Endothelial cell of umbilical vein (primary cell): ENCODE data around the gene SON. TPM values are rescaled to one million over a fixed set of nuclear protein-coding genes. Genes with fewer than 3 reads are reported as not detected.

Experiments used
- BruUV-seq: library from RNA; stranded (reverse); fragments of 400-500 nt; replicated peaks from 2 replicates; lab custom pipeline; 2021; lab: Mats Ljungman, UMichigan
- CTCF ChIA-PET: fragments of 300-600, 350-600 bp; sonication (Branson Sonifier 250); formaldehyde crosslinking; loops from one replicate; lab custom pipeline; 2021; ENCODE audit warnings: antibody characterized with exemption, inconsistent platforms; lab: Charles Lee
- POLR2A ChIA-PET: fragments of 300-600, 350-600 bp; sonication (Branson Sonifier 250); formaldehyde crosslinking; loops from one replicate; lab custom pipeline; 2021; ENCODE audit warnings: antibody characterized with exemption, inconsistent platforms; lab: Charles Lee
- DNase-seq: peaks from one replicate; pipeline ENCODE4 v3.0.0-alpha.2; 2011; ENCODE audit warnings: low read depth, low spot score
- FAIRE-seq: peaks from 2 replicates; lab custom pipeline; 2011; peaks lifted over from hg19 to GRCh38; lab: Jason Lieb, UNC
- H2AFZ ChIP-seq: 2 replicates; pipeline ENCODE4 v1.6.0; 2012; ENCODE audit warnings: low read depth, low read length, control low read depth, inconsistent platforms
- H3K27ac ChIP-seq: 2 replicates; pipeline ENCODE4 v1.5.1; 2011; ENCODE audit warnings: low read depth, mild to moderate bottlenecking, control low read depth, low read length, moderate library complexity; ENCODE audit not compliant: insufficient read depth
- H3K27me3 ChIP-seq, 2 experiments: 2 replicates each; pipeline versions ENCODE4 v1.6.0 to v1.6.1; 2011; ENCODE audit warnings: low read length in 2 of 2, mixed read lengths in 1 of 2; ENCODE audit not compliant: control insufficient read depth in 2 of 2, insufficient read depth in 2 of 2
- H3K36me3 ChIP-seq, 2 experiments: 2 replicates in 1 of 2; 3 replicates in 1 of 2; pipeline ENCODE4 v1.5.1; 2011; ENCODE audit warnings: low read length in 2 of 2, mild to moderate bottlenecking in 1 of 2, moderate library complexity in 1 of 2; ENCODE audit not compliant: control insufficient read depth in 2 of 2, insufficient read depth in 2 of 2; ENCODE audit errors: extremely low read depth in 1 of 2
- H3K4me1 ChIP-seq: 3 replicates; pipeline ENCODE4 v1.5.1; 2011; ENCODE audit warnings: mild to moderate bottlenecking, low read length; ENCODE audit not compliant: control insufficient read depth, insufficient read depth; ENCODE audit errors: extremely low read depth
- H3K4me2 ChIP-seq: 2 replicates; pipeline ENCODE4 v1.6.1; 2011; ENCODE audit warnings: low read length, control low read depth, mixed read lengths; ENCODE audit not compliant: insufficient read depth
- H3K4me3 ChIP-seq, 3 experiments: fragments of 200-600 bp in 1 of 3; sonication (generic), shearing (Covaris generic) in 1 of 3; replicated peaks in 1 of 3; 2 replicates each; pipeline ENCODE4 v1.5.1; 2011 to 2016; ENCODE audit warnings: control low read depth in 3 of 3, low read length in 3 of 3, mild to moderate bottlenecking in 2 of 3, inconsistent platforms in 1 of 3, low read depth in 1 of 3, moderate library complexity in 1 of 3; ENCODE audit not compliant: insufficient read depth in 1 of 3
- H3K79me2 ChIP-seq: 2 replicates; pipeline ENCODE4 v1.6.0; 2012; ENCODE audit warnings: low read length, inconsistent platforms; ENCODE audit not compliant: control insufficient read depth, insufficient read depth
- H3K9ac ChIP-seq: replicated peaks from 2 replicates; pipeline ENCODE3; 2011; ENCODE audit warnings: low read length, control low read depth; ENCODE audit not compliant: insufficient read depth; ENCODE audit errors: extremely low read depth
- H3K9me1 ChIP-seq: replicated peaks from 3 replicates; pipeline ENCODE4 v1.6.0; 2011; ENCODE audit warnings: mild to moderate bottlenecking, low read length; ENCODE audit not compliant: control insufficient read depth, insufficient read depth; ENCODE audit errors: extremely low read depth
- H3K9me3 ChIP-seq: replicated peaks from 2 replicates; pipeline ENCODE4 v1.5.1; 2012; ENCODE audit warnings: low read length, inconsistent platforms; ENCODE audit not compliant: control insufficient read depth, insufficient read depth
- H4K20me1 ChIP-seq: replicated peaks from 2 replicates; pipeline ENCODE3; 2011; ENCODE audit warnings: mild to moderate bottlenecking, low read length; ENCODE audit not compliant: control insufficient read depth, insufficient read depth; ENCODE audit errors: extremely low read depth
- MAX ChIP-seq: IDR thresholded peaks from 2 replicates; pipeline ENCODE4 v1.6.1; 2011; ENCODE audit not compliant: insufficient read depth, insufficient read length
- MYC ChIP-seq: IDR thresholded peaks from one replicate; pipeline ENCODE4 v1.6.1; 2011; ENCODE audit warnings: mild to moderate bottlenecking, low read depth, low read length
- POLR2A ChIP-seq: IDR thresholded peaks from 2 replicates; pipeline ENCODE4 v1.6.1; 2012; ENCODE audit warnings: low read depth, mild to moderate bottlenecking, control low read depth, low read length
- POLR2AphosphoS5 ChIP-seq: IDR thresholded peaks from 2 replicates; pipeline ENCODE4 v1.6.1; 2012; ENCODE audit warnings: low read depth, mild to moderate bottlenecking, control low read depth, low read length, moderate library complexity; ENCODE audit not compliant: insufficient read depth
- dilution Hi-C: fragments of 300-500 bp; cut with MboI; formaldehyde crosslinking; loops from one replicate; pipeline ENCODE4 v1.15.0; 2019; ENCODE audit warnings: low sequenced_read_pairs; ENCODE audit not compliant: extremely low pct_ligation_motif_present
- intact Hi-C: fragments of 100-400 bp; cut with micrococcal nuclease; formaldehyde crosslinking; loops from one replicate; pipeline ENCODE4 v1.10.0; 2022
- polyA plus RNA-seq, 4 experiments: library from polyadenylated mRNA; depleted of rRNA in 3 of 4; stranded (reverse) in 3 of 4; unstranded in 1 of 4; fragments of >200 nt; gene quantifications; 2 replicates each; pipeline versions ENCODE4 v1.2.1 to v1.2.3, GENCODE V29; 2011 to 2012; ENCODE audit warnings: missing spikeins in 1 of 4
- total RNA-seq: library from RNA; stranded (reverse); gene quantifications from 2 replicates; pipeline ENCODE4 v1.2.3, GENCODE V29; 2021

SON gene
- total and polyA plus RNA-seq, 2 donors (not counting 3 experiments of a cell fraction or from before 2014, with no cell fraction given) = 107 to 304 TPM

DNA sequence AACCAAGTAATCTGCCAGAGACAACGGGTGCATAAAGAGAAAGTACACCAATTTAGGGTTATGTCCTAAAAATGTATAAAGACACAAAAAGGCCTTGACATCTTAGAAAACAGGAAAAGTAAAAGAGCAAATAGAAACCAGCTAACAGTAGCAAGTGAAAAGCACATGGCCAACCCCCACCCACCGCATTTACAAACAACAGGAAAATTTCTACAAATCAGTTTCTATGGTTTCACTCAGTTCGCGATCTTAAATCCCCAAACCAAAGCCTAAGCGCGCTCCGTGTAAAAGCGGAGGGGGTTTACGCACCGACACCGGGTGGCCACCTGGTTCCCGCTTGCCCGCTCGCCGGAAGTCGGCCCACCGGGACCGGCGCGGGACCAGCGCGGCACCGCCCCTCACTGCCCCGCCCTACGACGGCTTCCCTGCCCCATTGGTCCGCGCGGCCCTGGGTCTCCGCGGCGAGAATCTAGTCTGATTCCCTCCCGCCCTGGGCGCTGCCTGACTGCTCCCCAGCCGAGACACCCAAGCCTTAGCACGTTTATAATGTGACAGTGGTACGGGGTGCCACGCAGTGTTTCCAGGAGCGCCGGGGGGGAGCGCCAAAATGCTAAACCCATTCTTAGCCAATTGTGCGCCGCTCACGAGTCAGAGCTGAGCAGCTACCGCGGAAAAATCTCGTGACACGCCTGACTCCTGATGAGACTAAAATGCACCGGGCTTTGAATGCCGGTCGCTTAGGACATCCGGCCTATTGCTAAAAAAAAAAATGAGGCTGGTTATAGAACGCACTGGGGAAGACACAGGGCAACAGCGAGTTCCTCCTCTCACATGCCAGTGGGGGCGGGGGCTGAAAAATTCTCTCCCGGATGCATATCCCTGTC, 840 bp upstream of the SON start, which contains the start of gene GART:
TSS of gene GART (minus strand) at position 362 of the 884 bp plus-strand sequence. CDS start 2,802 bp downstream, outside the sequence.
- no TSS peak for BruUV-seq
- ChIA-PET CTCF (interaction anchor here (0.6 to 1.6 kb wide), 2 partner anchors 26 to 64 kb away, joined by 3 to 4 read pairs; no protein-coding TSS in a partner anchor), POLR2A (interaction anchor here (1.1 to 1.4 kb wide), 2 partner anchors 47 to 62 kb away, joined by 3 read pairs; partner anchors contain the start of genes DONSON and TMEM50B)
- H4K20me1 ChIP-seq = peaks cover 14% of the 10 kb centered on the region
- H3K4me2 ChIP-seq = peak within 1 kb of the TSS; percentile 76
- H3K9me1 ChIP-seq = no peaks in the 10 kb centered on the region
- FAIRE-seq (peak; percentile 73), DNase-seq (peak; percentile 82)
- peak within 1 kb of the TSS; percentile 71 for H2AFZ ChIP-seq
- H3K9ac ChIP-seq = peak within 1 kb of the TSS; percentile 97
- peak within 1 kb of the TSS; percentile 71 to 98 (median 93) for H3K4me3 ChIP-seq
- no peaks in the 10 kb centered on the region for H3K27me3 ChIP-seq
- peaks cover 0 to 2% of the 10 kb centered on the region in 2 experiments for H3K36me3 ChIP-seq
- no peaks in the 10 kb centered on the region for H3K9me3 ChIP-seq
- dilution Hi-C loops = no loop called here
- peak within 1 kb of the TSS; percentile 93 for H3K27ac ChIP-seq
- intact Hi-C loops = loop anchor here (2.0 to 5.0 kb wide), 4 partner anchors 47 to 353 kb away; partner anchors contain the start of gene DONSON
- peaks cover 25% of the 10 kb centered on the region for H3K4me1 ChIP-seq
- TF ChIP-seq MAX (no peak), MYC (peak; percentile 37), POLR2A (peak; percentile 67), POLR2AphosphoS5 (peak; percentile 74)
- peaks cover 71% of the 10 kb centered on the region for H3K79me2 ChIP-seq
